Fibroblast of the aortic adventitia (primary cell): ENCODE measurements around the gene OTOP2. TPM values are rescaled to one million over a fixed set of nuclear protein-coding genes. Genes with fewer than 3 reads are reported as not detected.

Experiments
- DNase-seq: peaks from one replicate; pipeline ENCODE4 v3.0.0-alpha.2; 2010; ENCODE audit warnings: low read depth
- H3K4me3 ChIP-seq: 2 replicates; pipeline ENCODE4 v1.5.1; 2011; ENCODE audit warnings: low read depth, mild to moderate bottlenecking, control low read depth, low read length, moderate library complexity
- CTCF ChIP-seq: IDR thresholded peaks from 2 replicates; pipeline ENCODE4 v1.5.1; 2011; ENCODE audit warnings: mild to moderate bottlenecking, low read length, control low read depth, inconsistent platforms; ENCODE audit not compliant: insufficient read depth
- total RNA-seq: library from RNA; depleted of rRNA; stranded (reverse); fragments of >200 nt; gene quantifications from 2 replicates; pipeline ENCODE4 v1.2.3, GENCODE V29; 2012; ENCODE audit warnings: low replicate concordance

The OTOP2 gene
- total RNA-seq, 1 donor: not detected

- H3K4me3 ChIP-seq: peak overlapping the region; percentile 13
- TF ChIP-seq CTCF: no peak
- DNase-seq: no peak
These were observed 48.9 kb downstream of the OTOP2 start for GRCh38 chr17:74972973-74973328.

DNA sequence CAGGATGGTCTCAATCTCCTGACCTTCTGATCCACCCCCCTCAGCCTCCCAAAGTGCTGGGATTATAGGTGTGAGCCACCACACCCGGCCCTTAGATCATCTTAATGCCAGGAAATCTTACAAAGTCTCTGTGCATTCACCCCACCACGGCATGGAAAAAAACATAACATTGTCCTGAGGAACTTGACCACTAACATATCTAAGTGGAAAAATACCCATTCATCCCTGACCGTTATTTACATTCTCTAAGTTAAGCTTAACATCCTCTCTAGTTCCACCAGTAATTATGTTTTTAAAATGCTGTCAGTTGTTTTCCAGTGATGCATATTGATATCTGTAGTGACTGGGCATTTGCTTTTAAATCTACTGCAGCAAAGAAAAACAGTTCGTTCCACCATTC is 51.9 kb downstream of the OTOP2 start:
- no peak for TF ChIP-seq CTCF
- no peak for DNase-seq
- H3K4me3 ChIP-seq: no peak overlapping the region

DNA sequence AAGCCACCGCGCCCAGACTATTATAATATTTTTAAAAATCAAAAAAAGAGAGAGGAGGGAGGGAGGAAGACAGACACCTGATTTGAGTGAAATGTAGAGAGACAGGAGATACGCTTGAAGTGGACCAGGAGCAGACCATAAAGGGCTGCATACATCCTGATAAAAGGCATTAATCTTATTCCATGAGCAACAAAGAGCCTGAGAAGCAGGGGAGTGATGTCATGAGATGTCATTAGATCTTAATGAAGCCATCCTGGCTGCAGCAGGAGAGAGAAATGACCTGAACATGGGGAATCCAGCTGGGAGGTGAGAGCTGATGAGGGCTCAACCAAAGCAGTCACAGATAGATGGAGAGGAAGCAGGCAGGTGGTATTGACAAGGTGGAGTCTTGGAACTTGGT is 53.7 kb downstream of the OTOP2 start:
- no peak for DNase-seq
- TF ChIP-seq CTCF: no peak
- no peak overlapping the region for H3K4me3 ChIP-seq

DNA sequence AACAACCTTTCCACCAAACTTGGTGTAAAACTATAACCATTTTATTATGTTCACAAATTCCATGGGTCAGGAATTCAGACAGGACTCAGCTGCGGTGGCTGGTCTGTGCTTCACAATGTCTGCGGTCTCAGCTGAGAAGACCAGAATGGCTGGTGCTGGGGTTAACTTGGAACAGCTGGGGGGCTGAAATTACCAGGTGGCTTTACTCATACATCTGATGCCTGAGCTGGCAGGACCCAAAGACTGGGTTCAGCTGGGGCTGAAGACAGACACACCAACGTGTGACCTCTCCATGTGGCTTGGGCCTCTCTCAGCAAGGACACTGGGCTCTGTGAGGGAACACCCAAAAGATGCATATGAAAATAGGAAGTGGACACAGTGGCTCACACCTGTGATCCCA is 54.2 kb downstream of the OTOP2 start:
- H3K4me3 ChIP-seq: no peak overlapping the region
- no peak for DNase-seq
- TF ChIP-seq CTCF: no peak

- DNase-seq: no peak
- no peak for TF ChIP-seq CTCF
- H3K4me3 ChIP-seq: no peak overlapping the region
These were observed 55.5 kb downstream of the OTOP2 start for GRCh38 chr17:74979408-74980146.

- peak overlapping the region; percentile 75 for H3K4me3 ChIP-seq
- TF ChIP-seq CTCF: no peak
- DNase-seq: no peak
These were observed 57.4 kb downstream of the OTOP2 start for GRCh38 chr17:74981318-74981978.
